Central memory CD8-positive, alpha-beta T cell (primary cell): ENCODE measurements around the gene FCRL6.
A peak's percentile ranks its signal among the peaks of the same experiment; 100 is the strongest.

ENCODE experiments used
- ATAC-seq: fragments of 150-1000 bp; cut with Tn5 transposase; replicated peaks from 2 replicates; pipeline ENCODE4 v1.10.0; 2022; ENCODE audit warnings: mild to moderate bottlenecking, moderate FRiP score, moderate number of reproducible peaks; ENCODE audit not compliant: poor library complexity, severe bottlenecking; ENCODE audit errors: extremely low read depth
- DNase-seq, 2 donors: peaks; one replicate each; pipeline ENCODE4 v3.0.0; 2021; ENCODE audit warnings: low spot score in 2 of 2
- H3K27ac Mint-ChIP-seq: one replicate; pipeline ENCODE4 v1.8.0; 2022; ENCODE audit warnings: low read depth, mild to moderate bottlenecking, moderate library complexity, mixed read lengths
- H3K27me3 Mint-ChIP-seq: one replicate; pipeline ENCODE4 v1.8.0; 2022; ENCODE audit warnings: mixed read lengths
- H3K36me3 Mint-ChIP-seq: one replicate; pipeline ENCODE4 v1.8.0; 2022; ENCODE audit warnings: mild to moderate bottlenecking, moderate library complexity, mixed read lengths; ENCODE audit not compliant: insufficient read depth
- H3K4me1 Mint-ChIP-seq: one replicate; pipeline ENCODE4 v1.8.0; 2022; ENCODE audit warnings: mixed read lengths
- H3K4me3 Mint-ChIP-seq: one replicate; pipeline ENCODE4 v1.8.0; 2022; ENCODE audit warnings: mild to moderate bottlenecking, moderate library complexity, mixed read lengths
- H3K9me3 Mint-ChIP-seq: one replicate; pipeline ENCODE4 v1.8.0; 2022; ENCODE audit warnings: mixed read lengths

FCRL6 gene

GRCh38 chr1:159781992-159782391 lies 20.2 kb upstream of the FCRL6 start:
- H3K36me3 Mint-ChIP-seq = no peaks in the 10 kb centered on the region
- DNase-seq (no peak), ATAC-seq (no peak)
- H3K4me1 Mint-ChIP-seq = peaks cover 32% of the 10 kb centered on the region
- H3K27me3 Mint-ChIP-seq = no peaks in the 10 kb centered on the region
- H3K27ac Mint-ChIP-seq = no peak overlapping the region
- peak overlapping the region; percentile 66 for H3K4me3 Mint-ChIP-seq
- no peaks in the 10 kb centered on the region for H3K9me3 Mint-ChIP-seq

DNA sequence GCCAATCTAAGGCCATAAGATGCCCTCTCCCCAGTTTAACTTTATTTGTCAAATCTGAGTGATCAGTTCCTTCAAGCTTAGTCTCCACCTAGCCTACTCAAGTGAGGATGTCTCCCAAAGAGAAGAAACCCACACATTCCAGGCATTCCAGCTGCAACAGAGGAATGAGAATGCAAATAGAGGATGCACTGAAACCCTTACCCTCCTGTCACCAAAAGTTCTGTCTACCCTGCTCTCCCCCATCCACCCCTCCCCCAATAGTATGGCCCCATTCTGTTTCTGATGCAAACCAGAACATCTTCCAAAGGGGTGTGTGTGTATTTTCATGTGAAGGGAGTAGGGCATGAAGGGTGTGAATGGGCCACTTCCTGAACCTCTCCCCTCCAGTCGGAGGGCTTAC lies 18.4 kb upstream of the FCRL6 start:
- no peak for DNase-seq
- Mint-ChIP-seq H3K4me1 (peaks cover 32% of the 10 kb centered on the region), H3K4me3 (no peak overlapping the region), H3K27ac (no peak overlapping the region), H3K36me3 (no peaks in the 10 kb centered on the region), H3K9me3 (no peaks in the 10 kb centered on the region), H3K27me3 (no peaks in the 10 kb centered on the region)
- ATAC-seq = no peak

- Mint-ChIP-seq H3K27me3 (peaks cover 6% of the 10 kb centered on the region), H3K36me3 (no peaks in the 10 kb centered on the region), H3K27ac (no peak overlapping the region), H3K4me1 (peaks cover 20% of the 10 kb centered on the region), H3K9me3 (no peaks in the 10 kb centered on the region), H3K4me3 (no peak overlapping the region)
- no peak for DNase-seq
- ATAC-seq = no peak
These were observed 15.7 kb upstream of the FCRL6 start for GRCh38 chr1:159786465-159786864.

DNA sequence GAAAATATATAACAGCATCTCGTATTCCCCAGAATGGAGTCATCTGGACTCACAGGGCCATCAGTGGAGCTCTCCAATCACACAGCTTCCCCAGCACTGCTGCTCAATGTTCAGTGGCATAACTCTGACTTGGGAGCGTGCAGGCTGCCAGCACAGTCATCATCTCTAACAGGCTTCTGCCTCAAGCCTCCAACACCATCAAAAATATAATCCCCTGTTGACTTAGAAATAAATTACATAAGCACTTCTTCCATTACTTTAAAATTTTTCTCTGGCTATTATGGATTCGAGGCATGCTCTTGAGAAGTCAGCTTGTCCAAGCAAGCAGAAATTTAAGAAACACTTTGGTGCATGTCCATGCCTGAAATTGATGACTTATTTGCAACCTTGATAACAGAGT lies 15.2 kb upstream of the FCRL6 start:
- ATAC-seq = no peak
- Mint-ChIP-seq H3K27me3 (peaks cover 6% of the 10 kb centered on the region), H3K36me3 (no peaks in the 10 kb centered on the region), H3K4me3 (no peak overlapping the region), H3K9me3 (no peaks in the 10 kb centered on the region), H3K4me1 (peaks cover 15% of the 10 kb centered on the region), H3K27ac (no peak overlapping the region)
- DNase-seq = no peak

DNA sequence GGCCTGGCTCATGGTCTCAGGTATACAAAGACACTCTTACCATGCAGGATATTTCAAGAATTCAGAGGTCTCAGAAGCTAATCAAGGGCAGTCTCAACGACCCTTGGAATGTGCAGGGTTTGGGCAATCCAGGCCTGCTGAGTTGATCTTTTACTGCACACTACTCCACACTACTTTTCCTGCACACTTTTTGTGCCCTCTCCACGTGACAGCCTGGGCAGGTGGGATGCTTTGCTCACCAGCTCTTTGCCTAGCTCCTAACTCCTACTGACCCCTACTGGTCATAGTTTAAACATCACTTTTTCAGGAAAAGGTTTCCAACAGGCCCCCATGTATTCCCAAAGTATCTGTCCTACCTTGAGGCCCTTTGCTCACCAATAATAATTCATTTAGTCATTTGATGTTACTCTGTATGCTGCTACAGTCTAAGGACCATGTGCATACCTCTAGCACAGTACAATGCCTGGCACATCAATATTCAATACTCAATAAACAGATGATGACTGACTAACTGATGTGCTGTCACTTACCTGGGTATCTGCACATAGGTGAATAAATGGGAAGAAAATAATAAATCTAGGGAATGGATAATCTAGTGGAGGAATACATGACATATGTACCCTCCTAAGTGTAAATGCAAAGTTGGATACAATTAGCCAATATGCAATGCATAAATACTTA lies 11.8 kb upstream of the FCRL6 start:
- Mint-ChIP-seq H3K4me3 (no peak overlapping the region), H3K9me3 (no peaks in the 10 kb centered on the region), H3K27me3 (peaks cover 6% of the 10 kb centered on the region), H3K27ac (no peak overlapping the region), H3K4me1 (no peaks in the 10 kb centered on the region), H3K36me3 (no peaks in the 10 kb centered on the region)
- no peak for DNase-seq
- no peak for ATAC-seq

DNA sequence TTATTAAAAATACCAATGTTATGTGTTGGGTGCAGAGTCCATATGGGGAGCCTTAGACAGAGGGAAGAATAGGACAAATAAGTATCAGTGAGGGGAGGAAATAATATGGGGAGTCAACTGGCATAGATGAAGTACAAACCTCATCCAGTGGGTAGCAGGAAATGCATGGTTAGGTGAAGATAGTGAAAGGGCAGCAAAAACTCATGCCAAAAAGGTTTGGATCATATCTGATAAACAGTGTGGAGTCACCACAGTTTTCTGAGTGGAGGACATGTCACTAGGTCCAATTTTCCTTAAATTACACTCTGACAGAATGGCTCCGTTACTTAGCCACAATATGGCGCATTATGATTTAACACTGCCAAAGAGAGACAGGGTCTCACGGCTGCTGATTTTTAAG lies 11.1 kb upstream of the FCRL6 start:
- no peaks in the 10 kb centered on the region for H3K4me1 Mint-ChIP-seq
- no peak overlapping the region for H3K4me3 Mint-ChIP-seq
- DNase-seq (no peak), ATAC-seq (no peak)
- no peak overlapping the region for H3K27ac Mint-ChIP-seq
- H3K27me3 Mint-ChIP-seq = peaks cover 6% of the 10 kb centered on the region
- H3K36me3 Mint-ChIP-seq = no peaks in the 10 kb centered on the region
- no peaks in the 10 kb centered on the region for H3K9me3 Mint-ChIP-seq

DNA sequence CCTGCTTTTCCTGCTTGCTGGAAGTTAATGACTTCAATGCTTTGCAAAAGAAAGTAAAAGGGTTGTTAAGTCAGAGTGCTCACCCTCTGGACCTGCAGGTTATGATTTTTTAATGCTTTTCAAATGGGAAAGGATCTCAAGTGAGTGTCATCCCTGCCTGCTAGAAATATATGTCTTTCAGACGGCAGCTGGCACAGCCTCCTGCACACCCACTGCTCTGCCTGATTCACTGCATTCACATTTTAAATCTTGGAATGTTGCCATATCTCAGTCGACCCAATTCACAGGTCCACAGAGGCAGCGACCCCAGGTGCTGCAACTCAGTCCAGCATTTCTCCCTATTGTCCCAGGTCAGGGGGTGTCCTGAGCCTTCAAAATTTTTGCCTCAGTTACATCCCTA lies 10.7 kb upstream of the FCRL6 start:
- no peaks in the 10 kb centered on the region for H3K4me1 Mint-ChIP-seq
- no peak overlapping the region for H3K4me3 Mint-ChIP-seq
- H3K9me3 Mint-ChIP-seq = no peaks in the 10 kb centered on the region
- H3K27me3 Mint-ChIP-seq = peaks cover 6% of the 10 kb centered on the region
- ATAC-seq (no peak), DNase-seq (no peak)
- H3K36me3 Mint-ChIP-seq = no peaks in the 10 kb centered on the region
- no peak overlapping the region for H3K27ac Mint-ChIP-seq

DNA sequence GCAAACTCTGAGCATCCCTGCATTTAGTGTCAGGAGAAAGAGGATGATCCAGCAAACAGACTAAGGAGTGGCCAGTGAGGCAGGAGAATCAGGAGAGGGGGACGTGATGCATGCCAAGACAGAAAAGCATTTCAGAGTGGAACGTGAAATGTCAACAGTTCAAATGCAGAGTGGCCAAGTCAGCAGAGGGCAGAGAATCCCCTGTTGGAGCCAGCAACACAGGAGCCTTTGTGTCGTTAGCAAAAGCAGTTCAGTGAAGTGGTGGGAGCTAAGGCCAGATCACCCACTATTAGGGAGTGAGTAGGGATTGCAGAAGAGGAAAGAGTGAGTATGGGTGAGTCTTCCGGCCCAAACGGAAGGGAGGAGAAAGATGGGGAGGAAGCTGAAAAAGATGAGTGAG lies 6.6 kb upstream of the FCRL6 start:
- no peak for ATAC-seq
- Mint-ChIP-seq H3K9me3 (no peaks in the 10 kb centered on the region), H3K27me3 (peaks cover 2% of the 10 kb centered on the region), H3K4me1 (peaks cover 22% of the 10 kb centered on the region), H3K36me3 (no peaks in the 10 kb centered on the region), H3K4me3 (no peak overlapping the region), H3K27ac (no peak overlapping the region)
- no peak for DNase-seq

GRCh38 chr1:159798893-159799292 lies 3.3 kb upstream of the FCRL6 start:
- DNase-seq (no peak), ATAC-seq (no peak)
- Mint-ChIP-seq H3K27me3 (no peaks in the 10 kb centered on the region), H3K4me1 (peaks cover 55% of the 10 kb centered on the region), H3K36me3 (peaks cover 9% of the 10 kb centered on the region), H3K27ac (no peak overlapping the region), H3K9me3 (no peaks in the 10 kb centered on the region), H3K4me3 (no peak overlapping the region)

DNA sequence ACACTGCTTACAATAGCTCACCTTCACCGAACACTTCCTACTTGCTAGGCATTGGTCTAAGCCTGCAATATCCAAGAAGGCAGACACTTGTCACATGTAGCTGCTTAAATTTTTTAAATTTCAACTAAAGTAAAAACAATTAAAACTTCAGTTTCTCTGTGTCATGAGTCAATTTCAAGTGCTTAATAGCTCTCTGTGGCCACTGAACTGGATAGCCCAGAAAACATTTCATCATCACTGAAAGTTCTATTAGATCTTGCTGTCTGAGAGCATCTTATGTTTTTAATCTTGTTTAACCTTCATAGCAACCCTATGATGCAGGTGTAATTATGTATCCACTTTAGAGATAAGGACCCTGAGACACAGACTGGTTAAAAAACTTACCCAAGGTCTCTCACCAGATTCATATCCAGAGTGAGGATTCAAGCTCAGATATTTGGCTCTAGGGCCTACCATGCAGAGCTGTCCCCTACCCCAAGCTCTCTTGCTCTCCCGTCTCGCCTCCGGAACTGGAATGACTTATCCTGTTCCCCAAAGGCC lies 2.6 kb upstream of the FCRL6 start:
- Mint-ChIP-seq H3K27ac (peak overlapping the region; percentile 94), H3K27me3 (no peaks in the 10 kb centered on the region), H3K36me3 (peaks cover 9% of the 10 kb centered on the region), H3K4me3 (peak overlapping the region; percentile 83), H3K9me3 (no peaks in the 10 kb centered on the region), H3K4me1 (peaks cover 61% of the 10 kb centered on the region)
- DNase-seq (no peak), ATAC-seq (peak; percentile 22)

DNA sequence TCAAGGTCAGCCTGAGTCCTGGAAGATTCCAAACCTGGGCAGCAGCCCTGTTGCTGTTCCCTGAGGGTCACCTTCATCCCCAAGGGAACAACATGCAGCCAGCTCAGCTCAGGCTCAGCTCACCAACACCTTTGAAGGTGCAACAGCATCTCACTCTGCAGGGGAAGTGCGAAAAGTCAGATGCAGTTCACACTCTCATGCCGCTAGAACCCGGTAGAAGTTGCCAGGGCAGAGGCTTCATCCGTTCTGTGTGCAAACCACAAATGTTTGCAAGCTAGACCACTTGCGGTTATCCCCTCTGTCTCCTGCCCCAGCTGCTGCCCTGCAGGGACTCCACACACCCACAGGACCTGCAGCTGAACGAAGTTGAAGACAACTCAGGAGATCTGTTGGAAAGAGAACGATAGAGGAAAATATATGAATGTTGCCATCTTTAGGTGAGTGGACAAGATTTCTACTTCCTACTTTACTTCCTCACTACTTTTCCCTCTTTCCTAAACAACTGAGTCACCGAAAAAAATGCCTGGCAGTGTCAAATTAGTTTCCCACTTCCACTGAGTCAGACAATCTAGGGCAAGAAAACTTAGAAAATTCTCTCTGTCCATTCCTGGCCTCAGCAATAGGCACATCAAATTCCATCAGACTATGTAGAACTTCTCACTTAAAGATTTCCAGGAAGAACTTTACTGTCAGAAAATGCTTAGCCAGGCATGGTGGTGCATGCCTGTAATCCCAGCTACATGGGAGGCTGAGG lies 1.8 kb upstream of the FCRL6 start:
- Mint-ChIP-seq H3K4me1 (peaks cover 70% of the 10 kb centered on the region), H3K4me3 (peak overlapping the region; percentile 83), H3K27me3 (no peaks in the 10 kb centered on the region)

DNA sequence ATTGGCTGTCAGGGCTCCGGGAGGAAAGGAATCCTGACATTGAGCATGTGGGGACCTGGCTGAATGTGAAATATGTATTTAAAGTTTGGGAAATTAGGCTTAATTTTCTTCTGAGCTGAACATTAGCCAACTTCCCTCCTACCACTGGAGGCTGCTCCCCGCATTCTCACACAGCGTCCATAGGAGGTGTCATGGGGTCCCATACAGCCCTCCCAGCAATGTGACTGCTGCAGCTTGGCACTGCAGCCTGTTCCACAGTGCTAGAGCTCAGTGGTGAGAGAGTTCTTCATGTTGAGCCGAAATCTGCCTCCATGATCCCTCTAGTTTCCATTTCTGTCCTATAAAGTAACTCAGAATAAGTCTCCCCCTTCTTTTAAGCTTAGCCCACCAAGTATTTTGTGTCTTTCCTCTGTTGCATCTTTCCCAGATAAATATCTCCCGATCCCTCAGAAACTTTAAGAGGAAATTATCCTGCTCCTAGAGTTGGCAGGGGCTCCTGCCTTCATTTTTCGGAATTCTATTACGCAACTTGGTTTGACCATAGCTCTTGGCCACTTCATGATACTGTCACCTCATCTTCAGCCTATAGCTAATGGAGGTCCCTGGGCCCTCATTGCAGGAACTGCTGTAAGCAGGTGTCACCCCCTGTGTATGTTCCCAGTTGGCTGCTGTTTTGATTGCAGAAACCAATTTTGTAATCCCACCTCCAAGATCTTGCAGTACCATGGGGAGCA lies 2.0 kb downstream of the FCRL6 start:
- no peaks in the 10 kb centered on the region for H3K27me3 Mint-ChIP-seq
- DNase-seq (no peak), ATAC-seq (no peak)
- no peaks in the 10 kb centered on the region for H3K9me3 Mint-ChIP-seq
- peaks cover 41% of the 10 kb centered on the region for H3K36me3 Mint-ChIP-seq
- peak overlapping the region; percentile 94 for H3K27ac Mint-ChIP-seq
- peaks cover 89% of the 10 kb centered on the region for H3K4me1 Mint-ChIP-seq
- peak overlapping the region; percentile 83 for H3K4me3 Mint-ChIP-seq

More for the DNA sequence above, 1.8 kb upstream of the FCRL6 start:
- DNase-seq (peak in 1 of 2 donors; percentile 58), ATAC-seq (peak; percentile 87)
- Mint-ChIP-seq H3K27ac (peak overlapping the region; percentile 94), H3K36me3 (peaks cover 13% of the 10 kb centered on the region), H3K9me3 (no peaks in the 10 kb centered on the region)
